CD4-positive, alpha-beta T cell (primary cell): ENCODE results near the gene TST. TPM values are rescaled to one million over a fixed set of nuclear protein-coding genes. Genes with fewer than 3 reads are reported as not detected.

Source experiments
- ATAC-seq: fragments of 200-7000 bp; cut with Tn5 transposase; one replicate; pipeline ENCODE4 v1.10.0; 2022; ENCODE audit warnings: mild to moderate bottlenecking; ENCODE audit not compliant: poor library complexity
- CTCF ChIA-PET: fragments of 350-600 bp; sonication (Branson Sonifier 250); formaldehyde crosslinking; loops from one replicate; lab custom pipeline; 2021; ENCODE audit warnings: antibody characterized with exemption, inconsistent platforms; lab: Charles Lee
- POLR2A ChIA-PET: fragments of 350-600 bp; sonication (Branson Sonifier 250); formaldehyde crosslinking; loops from one replicate; lab custom pipeline; 2021; ENCODE audit warnings: antibody characterized with exemption, inconsistent platforms; lab: Charles Lee
- DNase-seq, 14 experiments: peaks; one replicate each; pipeline ENCODE4 v3.0.0-alpha.2; 2013 to 2020; ENCODE audit warnings: mixed read lengths in 2 of 14
- H3K27ac ChIP-seq, 2 donors: one replicate each; pipeline versions ENCODE4 v1.5.1 to v1.7.0; 2013; ENCODE audit warnings: low read length in 2 of 2, low read depth in 1 of 2, mild to moderate bottlenecking in 1 of 2
- H3K27me3 ChIP-seq, 2 experiments: 1 replicate in 1 of 2; 2 replicates in 1 of 2; pipeline versions ENCODE4 v1.6.1 to v1.7.0; 2013; ENCODE audit warnings: low read length in 2 of 2, control low read depth in 1 of 2, mild to moderate bottlenecking in 1 of 2, moderate library complexity in 1 of 2; ENCODE audit not compliant: insufficient read depth in 2 of 2, control insufficient read depth in 1 of 2
- H3K36me3 ChIP-seq: one replicate; pipeline ENCODE4 v1.6.1; 2013; ENCODE audit warnings: low read length, control low read depth; ENCODE audit not compliant: insufficient read depth
- H3K4me1 ChIP-seq: one replicate; pipeline ENCODE4 v1.6.1; 2013; ENCODE audit warnings: low read length, control low read depth; ENCODE audit not compliant: insufficient read depth
- H3K4me3 ChIP-seq: one replicate; pipeline ENCODE4 v1.5.1; 2013; ENCODE audit warnings: mild to moderate bottlenecking, low read length, moderate library complexity
- H3K9me3 ChIP-seq, 2 experiments: 1 replicate in 1 of 2; 2 replicates in 1 of 2; pipeline versions ENCODE4 v1.6.1 to v1.7.0; 2013; ENCODE audit warnings: low read length in 2 of 2, mild to moderate bottlenecking in 2 of 2, control low read depth in 1 of 2, moderate library complexity in 1 of 2; ENCODE audit not compliant: control insufficient read depth in 1 of 2, insufficient read depth in 1 of 2
- H3K27ac Mint-ChIP-seq: one replicate; pipeline ENCODE4 v1.8.0; 2020; ENCODE audit warnings: mixed read lengths
- H3K27me3 Mint-ChIP-seq: one replicate; pipeline ENCODE4 v1.8.0; 2021; ENCODE audit warnings: mixed read lengths
- H3K36me3 Mint-ChIP-seq: one replicate; pipeline ENCODE4 v1.8.0; 2021; ENCODE audit warnings: low read depth, mixed read lengths
- H3K4me1 Mint-ChIP-seq: one replicate; pipeline ENCODE4 v1.8.0; 2021; ENCODE audit warnings: low read depth, mixed read lengths
- H3K4me3 Mint-ChIP-seq: one replicate; pipeline ENCODE4 v1.8.0; 2020; ENCODE audit warnings: mild to moderate bottlenecking, mixed read lengths
- H3K9me3 Mint-ChIP-seq: one replicate; pipeline ENCODE4 v1.8.0; 2020; ENCODE audit warnings: mixed read lengths
- intact Hi-C, 2 experiments: fragments of 100-400 bp; cut with DNase I in 1 of 2; cut with micrococcal nuclease in 1 of 2; formaldehyde crosslinking; loops; one replicate each; pipeline versions ENCODE4 v1.15.1 to v1.9.0; 2023 to 2025; cut with DNase I, micrococcal nuclease
- total RNA-seq, 174 experiments: library from RNA in 2 of 174; stranded (reverse) in 2 of 174; gene quantifications; one replicate each; pipeline ENCODE4 v1.2.3 and lab custom pipeline; 2021 to 2026
- TF ChIP-seq, protein P1 (sequence below): fragments of 200-600 bp; IDR thresholded peaks from one replicate; pipeline ENCODE4 v1.8.0; 2022; ENCODE audit warnings: antibody characterized with exemption, mild to moderate bottlenecking

TST gene
- total RNA-seq, 2 experiments from 2014 or later = not detected

DNA sequence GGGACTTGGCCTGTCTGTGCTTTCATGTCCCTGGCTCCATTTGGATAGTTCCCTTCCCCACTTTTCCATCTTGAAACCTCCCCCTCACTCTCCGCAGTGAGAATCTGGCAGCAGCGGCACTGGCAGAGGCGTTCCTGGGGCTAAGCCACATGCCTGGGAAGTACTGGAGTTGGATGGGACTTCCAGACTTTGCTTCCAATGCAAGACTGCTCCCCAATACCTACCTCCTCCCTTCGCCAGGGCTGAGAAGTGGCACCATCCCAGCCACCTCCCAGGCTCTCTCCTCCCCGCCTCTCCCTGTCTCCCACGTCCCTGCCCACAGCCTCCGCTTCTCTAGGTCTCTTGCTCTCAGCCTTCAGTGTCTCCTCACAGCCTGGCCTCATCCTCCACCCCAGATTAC is 16.6 kb downstream of the TST start:
- DNase-seq (no peak), ATAC-seq (no peak)
- Mint-ChIP-seq H3K27ac (no peak overlapping the region), H3K4me1 (no peaks in the 10 kb centered on the region), H3K9me3 (no peaks in the 10 kb centered on the region), H3K4me3 (no peak overlapping the region), H3K36me3 (no peaks in the 10 kb centered on the region), H3K27me3 (peaks cover 24% of the 10 kb centered on the region)
- POLR2A ChIA-PET = no interaction called here
- Histone ChIP-seq H3K36me3 (no peaks in the 10 kb centered on the region), H3K4me1 (no peaks in the 10 kb centered on the region), H3K27ac (no peak overlapping the region), H3K27me3 (no peaks in the 10 kb centered on the region), H3K4me3 (no peak overlapping the region), H3K9me3 (no peaks in the 10 kb centered on the region)
- TF ChIP-seq, protein P1, sequence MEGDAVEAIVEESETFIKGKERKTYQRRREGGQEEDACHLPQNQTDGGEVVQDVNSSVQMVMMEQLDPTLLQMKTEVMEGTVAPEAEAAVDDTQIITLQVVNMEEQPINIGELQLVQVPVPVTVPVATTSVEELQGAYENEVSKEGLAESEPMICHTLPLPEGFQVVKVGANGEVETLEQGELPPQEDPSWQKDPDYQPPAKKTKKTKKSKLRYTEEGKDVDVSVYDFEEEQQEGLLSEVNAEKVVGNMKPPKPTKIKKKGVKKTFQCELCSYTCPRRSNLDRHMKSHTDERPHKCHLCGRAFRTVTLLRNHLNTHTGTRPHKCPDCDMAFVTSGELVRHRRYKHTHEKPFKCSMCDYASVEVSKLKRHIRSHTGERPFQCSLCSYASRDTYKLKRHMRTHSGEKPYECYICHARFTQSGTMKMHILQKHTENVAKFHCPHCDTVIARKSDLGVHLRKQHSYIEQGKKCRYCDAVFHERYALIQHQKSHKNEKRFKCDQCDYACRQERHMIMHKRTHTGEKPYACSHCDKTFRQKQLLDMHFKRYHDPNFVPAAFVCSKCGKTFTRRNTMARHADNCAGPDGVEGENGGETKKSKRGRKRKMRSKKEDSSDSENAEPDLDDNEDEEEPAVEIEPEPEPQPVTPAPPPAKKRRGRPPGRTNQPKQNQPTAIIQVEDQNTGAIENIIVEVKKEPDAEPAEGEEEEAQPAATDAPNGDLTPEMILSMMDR = no peak
- CTCF ChIA-PET = no interaction called here
- intact Hi-C loops = no loop called here

DNA sequence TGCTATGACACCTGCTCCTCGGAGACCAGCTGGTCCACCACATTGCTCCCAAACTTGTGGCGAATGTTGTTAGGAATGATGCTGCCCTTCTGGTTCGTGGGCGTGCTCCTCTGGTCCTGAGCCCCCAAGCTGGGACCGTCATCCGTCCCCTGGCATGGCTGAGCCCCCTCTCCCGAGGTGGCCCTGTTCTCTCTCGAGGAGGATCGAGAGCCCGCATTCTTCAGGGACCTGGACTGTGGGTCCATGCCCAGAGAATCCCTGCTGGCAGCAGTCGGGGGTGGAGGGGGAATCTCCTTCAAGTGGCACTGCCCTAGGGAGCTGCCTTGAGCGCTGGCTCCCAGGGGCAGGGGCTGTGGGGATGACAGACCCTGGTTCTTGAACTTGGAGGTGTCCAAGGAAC is 17.4 kb downstream of the TST start:
- H3K27me3 Mint-ChIP-seq = peaks cover 17% of the 10 kb centered on the region
- Histone ChIP-seq H3K27ac (no peak overlapping the region), H3K4me1 (no peaks in the 10 kb centered on the region), H3K9me3 (no peaks in the 10 kb centered on the region), H3K36me3 (no peaks in the 10 kb centered on the region), H3K4me3 (no peak overlapping the region), H3K27me3 (no peaks in the 10 kb centered on the region)
- H3K27ac Mint-ChIP-seq = no peak overlapping the region
- no peaks in the 10 kb centered on the region for H3K36me3 Mint-ChIP-seq
- no peaks in the 10 kb centered on the region for H3K9me3 Mint-ChIP-seq
- ChIA-PET POLR2A (no interaction called here), CTCF (no interaction called here)
- TF ChIP-seq, protein P1 = no peak
- intact Hi-C loops = no loop called here
- DNase-seq (no peak), ATAC-seq (no peak)
- H3K4me1 Mint-ChIP-seq = no peaks in the 10 kb centered on the region
- H3K4me3 Mint-ChIP-seq = no peak overlapping the region

DNA sequence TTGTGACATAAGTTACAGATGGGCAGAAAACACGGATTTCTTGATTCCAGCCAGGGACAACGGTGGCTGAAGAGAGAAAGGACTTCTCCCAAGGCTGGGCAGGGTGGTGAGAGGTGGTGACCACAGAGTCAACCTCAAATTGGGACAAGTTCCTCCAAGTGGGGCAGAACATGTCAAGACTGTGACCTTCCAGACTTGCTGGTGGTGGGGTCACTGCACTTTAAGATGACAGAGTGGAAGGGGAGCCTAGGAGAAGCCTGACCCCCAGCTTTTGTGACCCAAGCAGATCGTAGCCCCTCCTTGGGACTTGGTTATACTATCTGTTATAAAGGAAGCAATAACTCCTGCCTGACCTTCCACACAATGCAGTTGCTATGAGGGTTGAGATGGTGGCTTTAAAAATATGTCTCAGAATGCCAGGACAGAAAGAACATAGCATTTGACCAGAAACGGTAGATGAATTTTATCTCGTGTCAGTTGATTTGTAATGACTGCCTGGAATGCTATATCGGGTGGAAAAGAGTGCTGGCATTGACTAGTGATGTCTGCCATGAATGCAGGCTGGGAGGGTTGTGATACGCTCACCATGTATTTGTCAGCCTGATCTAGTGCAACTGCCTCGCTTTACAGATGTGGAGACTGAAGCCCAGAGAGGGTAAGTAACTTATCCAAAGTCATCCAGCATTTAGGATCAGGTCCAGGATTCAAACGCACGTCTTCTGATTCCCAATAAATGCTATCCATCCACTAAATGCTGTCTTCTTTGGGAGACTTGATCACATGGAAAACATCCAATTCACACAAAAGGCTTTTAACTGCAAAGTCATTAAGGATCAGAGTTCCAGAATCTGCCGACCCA is 18.3 kb downstream of the TST start:
- no peaks in the 10 kb centered on the region for H3K9me3 ChIP-seq
- no peak overlapping the region for H3K4me3 ChIP-seq
- ChIA-PET POLR2A (no interaction called here), CTCF (no interaction called here)
- Mint-ChIP-seq H3K36me3 (no peaks in the 10 kb centered on the region), H3K27ac (no peak overlapping the region), H3K4me3 (no peak overlapping the region), H3K27me3 (peaks cover 8% of the 10 kb centered on the region), H3K9me3 (no peaks in the 10 kb centered on the region), H3K4me1 (no peaks in the 10 kb centered on the region)
- intact Hi-C loops = no loop called here
- no peak overlapping the region for H3K27ac ChIP-seq
- H3K4me1 ChIP-seq = no peaks in the 10 kb centered on the region
- TF ChIP-seq, protein P1 = no peak
- ATAC-seq = no peak
- DNase-seq = no peak
- no peaks in the 10 kb centered on the region for H3K36me3 ChIP-seq
- H3K27me3 ChIP-seq = no peaks in the 10 kb centered on the region
